ENCODE data around the gene CBLL1.

GRCh38 chr7:107696330-107696946 lies 47.5 kb upstream of the CBLL1 start:
- no peak for TF ChIP-seq EZH2 (IDR thresholded peaks at IDR 0.05; ENCODE audit: low read length, unreplicated experiment)
- no peak for TF ChIP-seq CTCF (conservative IDR thresholded peaks at IDR 0.05; ENCODE audit: low read depth, low read length)
- no peak for TF ChIP-seq EZH2phosphoT487 (IDR thresholded peaks at IDR 0.05; ENCODE audit: borderline replicate concordance, low read length)
